Sciatic nerve (tissue), 2 donors: ENCODE data around the gene CYBC1. TPM values are rescaled to one million over a fixed set of nuclear protein-coding genes. Genes with fewer than 3 reads are reported as not detected.
"Not testable (repeated sequence)": the region's sequence is repeated elsewhere in the genome, so short reads cannot be mapped to it uniquely, and the experiment has no call there.

Source experiments
- ATAC-seq: fragments of 200-7000 bp; cut with Tn5 transposase; one replicate; pipeline ENCODE4 v1.9.1; 2020; ENCODE audit warnings: mild to moderate bottlenecking, moderate library complexity
- DNase-seq: peaks from one replicate; pipeline ENCODE4 v3.0.0-alpha.2; 2020; ENCODE audit warnings: low spot score
- intact Hi-C: fragments of 100-400 bp; cut with DNase I; formaldehyde crosslinking; loops from one replicate; pipeline ENCODE4 v1.14.2; 2022
- total RNA-seq: library from RNA; stranded (reverse); fragmentation: NEBNext Ultra II Directional; extraction: Animal tissue kit (Norgen Biotek cat#: 25700); gene quantifications from one replicate; pipeline ENCODE4 v1.2.1, GENCODE V29; 2021
- donor health status: DM: no; HTN: no; CAD: no.
- donor health status: DM: no; HTN: no; CAD: no.

CYBC1 gene
- total RNA-seq, 1 donor from 2014 or later = 94.5 TPM

DNA sequence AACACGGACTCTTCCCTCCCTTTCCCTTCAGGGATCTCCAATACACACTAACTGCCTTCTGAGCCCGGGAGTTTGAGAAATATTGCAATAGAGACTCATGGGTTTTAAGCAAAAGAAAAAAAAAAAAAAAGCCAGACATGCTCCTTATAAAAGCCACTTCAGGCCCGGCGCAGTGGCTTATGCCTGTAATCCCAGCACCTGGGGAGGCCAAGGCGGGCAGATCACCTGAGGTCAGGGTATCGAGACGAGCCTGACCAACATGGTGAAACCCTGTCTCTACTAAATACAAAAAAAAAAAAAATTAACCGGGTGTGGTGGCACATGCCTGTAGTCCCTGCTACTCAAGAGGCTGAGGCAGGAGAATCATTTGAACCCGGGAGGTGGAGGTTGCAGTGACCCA lies 34.8 kb downstream of the CYBC1 start:
- intact Hi-C loops = loop anchor here (2.0 kb wide), 1 partner anchor 63 kb away; no protein-coding TSS in a partner anchor
- no peak for DNase-seq
- ATAC-seq = no peak

DNA sequence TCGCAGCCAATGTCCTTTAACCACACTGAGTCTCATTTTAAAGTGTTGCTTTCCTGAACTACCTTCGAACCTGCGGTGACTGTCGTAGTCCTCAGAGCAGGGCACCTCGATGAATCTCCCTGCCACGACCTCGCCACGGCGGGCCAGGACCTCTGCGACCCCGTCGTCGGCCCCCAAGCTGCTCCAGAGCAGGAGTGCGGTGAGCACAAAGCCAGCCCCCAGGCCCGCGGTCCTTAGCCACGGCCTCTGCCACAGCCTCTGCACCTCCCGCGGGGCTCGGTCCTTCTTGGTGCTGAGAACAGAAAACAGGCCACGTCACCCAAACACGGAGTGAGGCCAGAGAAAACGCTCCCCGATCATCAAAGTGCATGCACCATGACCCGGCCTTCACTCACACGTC lies 35.2 kb downstream of the CYBC1 start:
- intact Hi-C loops = loop anchor here (2.0 kb wide), 1 partner anchor 63 kb away; no protein-coding TSS in a partner anchor
- no peak for ATAC-seq
- DNase-seq = no peak

DNA sequence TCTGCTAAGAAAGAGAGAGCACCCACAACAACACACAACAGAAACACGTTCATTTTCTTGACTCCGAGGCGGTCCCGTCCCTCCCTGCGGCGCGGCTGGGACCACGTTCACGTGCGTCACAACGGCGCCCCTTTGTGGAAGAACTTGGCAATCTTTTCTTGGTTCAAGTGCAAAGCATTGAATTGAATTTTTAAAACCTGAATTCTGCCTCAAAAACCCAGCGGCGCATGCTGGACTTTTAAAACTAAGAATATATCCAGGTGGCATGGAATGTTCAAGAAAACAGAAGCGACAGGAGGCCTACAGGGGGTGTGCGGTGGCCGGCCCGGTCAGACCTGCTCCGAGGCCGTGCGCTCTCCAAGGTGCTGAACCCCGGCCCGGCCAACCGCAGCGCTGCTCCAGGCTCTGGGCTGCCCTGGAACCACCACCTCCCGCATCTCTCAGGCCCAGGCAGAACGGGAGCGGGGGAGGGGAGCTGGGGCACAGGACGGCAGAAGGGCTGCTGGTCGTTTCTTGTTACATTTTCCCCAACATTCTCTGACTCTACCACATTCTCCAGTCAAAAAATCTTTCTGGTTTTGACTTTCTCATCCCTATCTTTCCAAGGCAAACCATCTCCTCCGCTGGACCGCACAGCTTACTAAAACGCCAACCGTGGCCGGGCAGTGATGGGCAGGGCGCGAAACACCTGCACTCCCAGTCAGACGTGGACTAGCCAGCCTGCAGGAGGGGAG lies 35.8 kb downstream of the CYBC1 start:
- peak; percentile 86 for DNase-seq
- intact Hi-C loops = loop anchor here (2.0 kb wide), 1 partner anchor 62 kb away; no protein-coding TSS in a partner anchor
- peak; percentile 87 for ATAC-seq

DNA sequence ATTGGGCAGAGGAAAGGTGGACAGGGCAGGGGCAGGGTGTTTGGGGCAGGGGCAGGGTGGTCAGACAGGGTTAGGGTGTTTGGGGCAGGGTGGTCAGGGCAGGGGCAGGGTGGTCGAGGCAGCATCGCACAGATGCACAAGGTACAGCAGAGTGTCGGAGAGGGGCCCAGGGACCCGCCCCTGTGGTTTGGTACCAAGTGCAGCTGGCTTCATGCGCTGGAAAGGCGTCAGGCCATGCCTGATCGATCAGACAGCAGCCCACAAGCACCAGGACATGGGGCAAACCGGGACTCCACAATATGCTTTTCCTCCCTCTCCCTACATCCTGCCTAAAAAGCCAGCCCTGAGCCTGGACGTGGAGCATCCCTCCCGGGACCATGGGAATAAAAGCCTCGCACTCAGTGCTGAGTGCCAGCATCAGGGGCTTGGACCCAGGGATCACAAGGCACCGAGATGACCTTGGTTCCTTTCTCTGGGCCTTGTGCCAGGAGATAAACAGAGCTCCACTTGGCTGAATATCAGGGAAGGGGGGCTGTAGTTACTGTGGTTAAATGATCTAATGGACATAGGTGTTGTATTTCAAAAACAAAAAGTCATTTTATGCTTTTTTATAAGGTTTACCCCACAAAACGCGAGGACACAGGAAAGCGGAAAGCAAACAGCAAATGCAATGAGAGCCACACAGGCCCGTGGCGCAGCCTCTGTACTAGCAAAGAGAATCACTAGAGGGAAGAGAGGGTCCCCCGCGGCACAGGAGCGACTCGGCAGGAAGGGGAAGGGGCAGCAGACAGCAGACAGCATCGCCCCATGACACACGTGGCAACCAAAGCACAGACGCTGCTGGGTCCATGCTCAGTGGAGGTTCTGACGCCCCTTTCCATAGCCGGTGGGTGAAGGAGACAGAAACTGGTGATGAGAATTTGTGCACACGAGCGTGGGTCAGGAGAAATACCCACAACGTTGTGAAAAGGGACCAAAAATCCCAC lies 37.7 kb downstream of the CYBC1 start:
- intact Hi-C loops = no loop called here
- DNase-seq = no peak
- ATAC-seq = no peak

DNA sequence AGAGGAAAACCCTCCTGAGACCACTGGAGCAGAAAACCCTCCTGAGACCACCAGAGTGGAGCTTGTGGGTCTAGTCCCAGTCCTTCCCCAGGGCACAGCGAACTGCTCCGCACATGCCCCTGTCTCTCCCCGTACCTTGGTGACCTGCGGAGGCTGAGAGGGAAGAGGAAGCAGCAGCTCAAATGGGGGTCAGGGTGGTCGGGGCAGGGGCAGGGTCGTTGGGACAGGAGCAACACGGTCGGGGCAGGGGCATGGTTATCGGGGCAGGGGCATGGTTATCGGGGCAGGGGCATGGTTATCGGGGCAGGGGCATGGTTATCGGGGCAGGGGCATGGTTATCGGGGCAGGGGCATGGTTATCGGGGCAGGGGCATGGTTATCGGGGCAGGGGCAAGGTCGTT lies 38.5 kb downstream of the CYBC1 start:
- intact Hi-C loops, ATAC-seq, DNase-seq: not testable (repeated sequence)

DNA sequence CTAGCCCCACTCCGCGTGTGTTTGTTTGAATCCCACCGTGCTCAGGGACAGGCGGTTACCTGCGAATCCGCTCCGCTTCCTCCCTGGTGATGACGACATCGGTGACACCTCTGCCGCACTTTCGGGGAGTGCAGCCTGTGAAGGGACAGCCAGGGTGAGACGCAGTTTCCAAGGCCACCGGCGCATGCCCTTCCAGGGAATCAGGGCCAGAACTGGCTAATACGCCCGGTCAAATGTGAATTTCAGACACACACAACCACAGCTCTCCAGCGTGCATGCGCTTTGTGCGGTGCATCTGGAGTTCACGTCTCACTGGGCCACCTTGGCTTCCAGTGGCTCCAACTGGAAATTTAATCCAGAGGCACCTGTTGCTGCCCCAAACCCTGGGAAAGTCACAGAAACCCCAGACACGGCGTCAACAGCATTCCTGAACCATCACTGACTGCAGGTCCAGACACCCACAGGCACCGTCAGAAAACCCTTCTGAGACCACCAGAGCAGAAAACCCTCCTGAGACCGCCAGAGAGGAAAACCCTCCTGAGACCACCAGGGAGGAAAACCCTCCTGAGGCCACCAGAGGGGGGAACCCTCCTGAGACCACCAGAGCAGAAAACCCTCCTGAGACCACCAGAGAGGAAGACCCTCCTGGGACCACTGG lies 39.0 kb downstream of the CYBC1 start:
- ATAC-seq = no peak
- DNase-seq = no peak
- intact Hi-C loops = no loop called here

DNA sequence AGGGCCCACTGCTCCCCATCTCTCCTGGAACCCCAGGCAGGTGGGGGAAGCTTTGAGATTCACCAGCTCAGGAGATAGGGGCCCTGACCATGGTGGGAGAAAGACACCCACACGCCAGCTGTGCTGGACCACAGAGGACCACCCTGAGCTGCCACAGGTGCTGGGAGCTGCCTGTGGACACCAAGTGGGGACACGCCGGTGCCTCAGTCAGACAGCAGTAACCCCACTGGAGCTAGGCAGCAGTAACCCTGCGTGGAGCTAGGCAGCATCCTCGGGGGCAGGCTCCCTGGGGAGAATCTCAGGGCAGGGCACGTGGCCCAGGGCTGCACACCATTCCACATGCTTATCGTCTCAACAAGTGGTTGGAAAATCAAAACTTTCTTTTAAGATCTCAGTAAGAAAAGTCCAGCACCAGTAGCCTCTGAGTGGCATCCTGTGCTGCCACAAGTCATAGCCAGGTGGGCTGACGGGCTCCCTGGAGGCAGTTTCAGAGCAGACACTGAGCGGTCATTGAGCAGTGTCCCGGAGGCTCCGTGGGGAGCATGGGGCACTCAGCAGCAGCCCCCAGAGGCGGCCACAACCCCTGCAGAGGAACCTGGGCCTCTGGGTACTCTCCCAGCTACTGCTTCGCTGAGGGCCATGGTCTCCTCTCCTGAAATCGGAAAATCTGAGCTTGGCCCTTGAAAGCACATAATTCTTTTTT lies 40.4 kb downstream of the CYBC1 start:
- intact Hi-C loops = no loop called here
- DNase-seq (no peak), ATAC-seq (no peak)

DNA sequence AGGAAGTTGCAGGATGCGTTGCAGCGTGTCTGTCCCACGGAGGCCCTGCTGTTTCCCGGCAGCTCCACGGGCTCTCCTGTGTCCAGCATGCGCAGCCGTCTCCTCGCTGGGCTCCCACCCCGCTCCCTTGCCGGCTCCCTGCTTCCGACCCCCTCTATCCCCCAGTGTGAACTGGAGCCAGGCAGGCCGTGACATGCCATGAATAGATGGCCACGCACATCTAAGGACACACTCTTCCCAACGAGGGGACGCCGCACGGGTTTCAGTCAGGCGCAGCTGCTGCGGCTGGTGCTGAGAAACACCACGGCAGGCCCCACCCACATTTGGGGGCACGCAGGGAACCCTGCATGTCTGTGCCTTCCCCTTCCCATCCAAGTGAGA lies 41.6 kb downstream of the CYBC1 start:
- ATAC-seq (no peak), DNase-seq (no peak)
- intact Hi-C loops = no loop called here

DNA sequence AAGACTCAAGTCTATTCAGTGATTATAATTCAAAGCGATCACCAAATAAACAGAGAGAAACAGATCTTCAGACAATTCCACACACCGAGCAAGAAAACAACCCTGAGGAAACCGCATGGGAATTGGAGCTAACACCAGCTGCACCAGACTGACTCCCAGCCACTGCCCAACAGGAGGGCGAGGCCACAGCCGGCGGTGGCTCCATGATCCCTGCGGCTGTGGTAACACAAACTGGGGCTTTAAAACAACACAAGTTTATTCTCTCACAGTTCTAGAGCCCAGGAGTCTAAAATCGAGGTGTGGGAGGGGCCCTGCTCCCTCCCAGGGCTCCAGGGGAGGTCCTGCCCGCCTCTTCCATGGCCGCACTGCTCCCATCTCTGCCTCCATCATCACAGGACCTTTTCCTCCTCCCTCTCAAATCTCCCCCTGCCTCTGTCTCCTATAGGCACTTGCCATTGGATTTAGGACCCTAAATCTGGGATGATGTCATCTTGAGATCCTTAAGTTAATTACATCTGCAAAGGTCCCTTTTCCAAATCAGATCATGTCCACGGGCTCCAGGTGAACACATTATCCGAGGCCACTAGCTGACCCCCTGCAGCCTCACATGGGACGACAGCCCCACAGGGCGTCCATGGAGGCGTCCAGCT lies 42.1 kb downstream of the CYBC1 start:
- DNase-seq (no peak), ATAC-seq (no peak)
- intact Hi-C loops = no loop called here

DNA sequence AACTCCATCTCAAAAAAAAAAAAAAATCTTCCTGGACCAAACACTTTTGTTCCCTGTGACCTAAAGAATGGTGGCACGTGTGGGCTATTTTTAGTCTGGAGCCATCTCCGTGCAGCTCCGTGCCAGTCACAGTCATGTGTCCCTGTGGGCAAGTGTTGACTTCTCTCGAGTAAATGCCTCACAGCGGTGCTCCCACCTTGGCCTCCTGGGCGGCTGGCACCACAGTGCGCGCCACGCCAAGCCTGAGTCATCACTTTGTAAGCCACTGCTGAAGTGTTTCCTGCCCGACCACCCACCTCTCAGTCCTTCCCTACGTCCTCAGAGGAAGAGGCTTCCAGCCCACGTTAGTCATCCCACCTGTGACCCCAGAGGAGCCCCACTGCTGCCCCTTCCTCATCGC lies 43.3 kb downstream of the CYBC1 start:
- intact Hi-C loops = no loop called here
- ATAC-seq = no peak
- no peak for DNase-seq

DNA sequence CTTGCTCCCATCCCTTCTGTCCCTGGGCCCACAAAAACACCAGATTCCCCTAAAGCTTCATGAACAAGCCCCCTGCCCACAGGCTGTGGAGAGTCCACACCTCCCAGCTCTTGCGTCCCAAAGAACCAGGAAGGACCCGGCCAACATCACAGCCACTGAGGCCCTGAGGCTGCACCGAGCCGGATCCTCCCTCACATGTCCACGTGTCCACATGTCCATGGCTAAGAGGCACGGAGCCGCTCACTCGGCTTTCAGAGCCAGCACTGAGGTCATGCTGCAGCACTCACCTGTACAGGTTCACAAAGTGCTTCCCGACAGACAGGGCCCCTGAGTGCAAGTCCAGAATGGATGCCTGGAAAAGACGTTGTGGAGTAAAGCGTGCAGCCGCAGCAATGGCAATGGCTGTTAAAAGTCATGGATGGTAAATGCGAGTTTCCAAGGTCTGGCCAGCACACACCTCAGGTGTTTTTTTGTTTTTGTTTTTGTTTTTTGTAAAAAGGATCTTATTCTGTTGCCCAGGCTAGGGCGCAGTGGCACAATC lies 44.4 kb downstream of the CYBC1 start:
- DNase-seq (no peak), ATAC-seq (no peak)
- intact Hi-C loops = no loop called here

DNA sequence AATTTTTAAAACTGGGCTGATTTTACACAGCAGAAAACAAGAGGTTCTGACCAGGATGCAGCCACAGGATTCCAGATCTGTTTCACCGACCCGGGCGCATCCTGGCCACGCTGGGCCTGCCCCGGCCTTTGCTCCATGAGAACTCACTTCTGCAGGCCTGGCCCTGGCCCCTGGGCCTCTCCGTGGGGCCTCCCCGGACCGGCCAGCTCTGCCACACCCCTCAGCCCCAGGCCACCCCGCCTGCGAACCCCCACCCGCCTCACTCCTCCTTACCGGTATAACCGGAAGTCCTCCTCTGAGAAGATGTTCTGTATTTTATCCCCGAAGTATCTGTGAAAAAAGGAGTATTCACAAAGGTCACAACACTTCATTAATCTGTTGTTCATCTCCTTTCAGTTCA lies 45.5 kb downstream of the CYBC1 start:
- intact Hi-C loops = no loop called here
- ATAC-seq (no peak), DNase-seq (no peak)

DNA sequence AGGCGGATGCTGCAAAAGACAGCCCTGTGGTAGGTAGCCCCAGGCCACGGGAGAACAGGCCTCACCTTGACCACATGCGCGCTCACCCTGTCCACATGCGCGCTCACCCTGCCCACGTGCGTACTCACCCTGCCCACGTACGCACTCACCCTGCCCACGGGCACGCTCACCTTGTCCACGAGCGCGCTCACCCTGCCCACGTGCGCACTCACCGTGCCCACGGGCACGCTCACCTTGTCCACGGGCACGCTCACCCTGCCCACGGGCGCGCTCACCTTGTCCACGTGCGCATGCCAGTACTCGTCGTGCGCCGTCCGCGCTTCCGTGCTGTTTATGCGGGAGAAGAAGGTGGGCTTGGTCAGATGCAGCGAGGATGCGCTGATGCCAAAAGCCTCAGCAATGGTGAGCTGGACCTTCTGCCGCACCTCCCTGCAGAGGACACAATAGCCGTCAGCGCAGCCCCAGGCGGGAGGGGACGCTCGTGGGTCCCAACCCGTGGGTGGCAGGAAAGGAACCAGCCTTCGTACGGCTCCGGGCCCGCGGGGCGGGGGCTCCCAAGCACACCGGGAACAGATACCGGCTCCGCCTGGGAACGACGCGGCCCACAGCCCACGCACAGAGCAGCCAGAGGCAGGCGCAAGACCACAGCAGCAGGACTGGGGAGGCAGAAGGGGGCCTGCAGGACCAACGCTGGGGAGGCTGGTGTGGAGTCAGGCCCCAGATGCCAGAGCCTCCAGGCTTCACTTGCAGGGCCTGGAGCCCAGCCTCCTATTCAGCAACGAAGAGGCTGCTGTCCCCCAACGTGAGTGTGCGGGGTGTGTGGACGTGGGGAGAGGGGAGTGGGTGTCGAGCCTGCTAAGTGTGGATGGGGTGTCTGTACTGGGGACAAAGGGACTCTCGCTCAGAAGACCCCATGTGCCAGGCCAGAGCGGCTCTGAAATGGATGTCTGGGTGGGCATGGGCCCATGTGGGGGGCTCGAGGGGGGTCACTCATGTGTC lies 46.6 kb downstream of the CYBC1 start:
- intact Hi-C loops = no loop called here
- ATAC-seq = no peak
- DNase-seq = no peak

DNA sequence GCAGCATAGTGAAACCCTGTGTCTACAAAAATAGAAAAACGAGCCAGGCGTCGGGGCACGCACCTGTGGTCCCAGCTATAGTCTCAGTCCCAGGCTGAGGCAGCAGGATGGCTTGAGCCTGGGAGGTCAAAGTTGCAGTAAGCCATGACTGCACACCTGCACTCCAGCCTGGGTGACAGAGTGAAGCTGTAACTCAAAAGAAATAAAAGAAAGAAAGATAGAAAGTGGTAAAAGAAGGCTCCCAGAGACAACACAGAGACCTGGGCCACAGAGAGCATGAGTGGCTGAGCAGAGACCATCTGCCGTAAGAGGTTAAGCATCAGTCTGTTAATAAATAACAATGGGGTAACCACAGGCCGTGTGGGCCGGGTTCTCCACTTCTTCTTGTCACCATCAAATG lies 47.7 kb downstream of the CYBC1 start:
- ATAC-seq (no peak), DNase-seq (no peak)
- intact Hi-C loops = no loop called here

DNA sequence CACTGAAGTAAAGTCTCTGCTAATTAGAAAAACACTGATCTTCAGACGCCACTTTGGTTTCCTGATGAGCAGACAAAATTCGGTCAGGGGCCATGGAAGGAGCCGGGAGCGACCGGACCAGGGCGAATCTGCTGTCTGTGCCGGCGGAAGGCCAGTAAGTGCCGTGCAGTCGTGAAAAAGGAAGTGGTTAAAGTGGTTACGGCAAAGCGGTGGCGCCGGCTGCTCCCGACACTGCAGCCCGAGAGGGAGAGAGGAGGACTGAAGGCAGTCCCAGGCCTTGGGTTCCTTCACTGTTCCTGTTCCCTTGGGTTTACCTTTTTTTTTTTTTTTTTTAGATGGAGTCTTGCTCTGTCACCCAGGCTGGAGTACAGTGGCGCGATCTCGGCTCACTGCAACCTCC lies 49.7 kb downstream of the CYBC1 start:
- DNase-seq (no peak), ATAC-seq (no peak)
- intact Hi-C loops = no loop called here

DNA sequence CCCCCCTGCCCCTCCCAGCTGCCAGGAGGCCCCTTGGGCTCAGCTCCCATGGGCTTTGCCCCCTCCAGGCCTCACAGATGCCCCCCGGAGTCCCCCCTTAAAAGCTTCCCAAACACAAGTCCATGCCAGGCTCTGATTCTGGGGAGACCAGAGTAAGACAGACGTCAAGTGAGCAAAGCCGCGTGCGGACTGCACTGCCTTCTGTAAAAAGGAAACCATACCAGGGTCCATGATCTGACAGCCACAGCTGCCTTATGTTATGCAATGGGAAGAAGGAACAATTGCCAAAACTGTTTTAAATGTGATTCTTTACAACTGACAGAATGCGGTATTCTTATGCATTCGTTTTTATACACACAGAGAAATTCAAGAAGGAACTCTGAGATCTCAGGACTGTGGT lies 50.3 kb downstream of the CYBC1 start:
- DNase-seq = no peak
- intact Hi-C loops = no loop called here
- no peak for ATAC-seq

DNA sequence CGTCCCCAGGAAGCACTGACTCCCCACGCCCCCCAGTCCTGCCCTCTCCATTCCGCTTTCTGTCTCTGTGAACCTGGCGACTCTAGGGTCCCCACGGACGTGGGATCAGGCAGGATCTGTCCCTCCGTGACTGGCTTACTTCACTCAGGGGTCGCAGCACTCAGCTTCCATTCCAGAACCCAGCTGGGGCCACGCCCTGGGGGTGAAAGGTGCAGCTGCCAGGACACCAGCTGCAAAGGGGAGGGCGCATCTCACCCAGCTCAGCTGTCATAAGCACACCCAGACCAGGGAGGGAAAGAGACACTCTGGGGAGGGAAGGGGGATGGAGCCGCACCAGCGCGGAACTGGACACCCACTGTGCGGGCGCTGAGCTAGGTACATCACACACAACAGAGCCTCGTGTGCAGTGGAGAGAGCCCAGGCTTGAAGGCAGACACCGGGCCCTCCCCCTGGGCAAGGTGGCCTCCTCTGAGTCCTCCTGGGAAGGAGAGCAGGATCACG lies 50.9 kb downstream of the CYBC1 start:
- no peak for DNase-seq
- ATAC-seq = peak; percentile 38
- intact Hi-C loops = no loop called here
